H1 (cell line): Measurements from ENCODE around the gene GABRG3. TPM values are rescaled to one million over a fixed set of nuclear protein-coding genes. Genes with fewer than 3 reads are reported as not detected.

ENCODE experiments used
- EZH2 ChIP-seq: fragments of 200-600 bp; sonication (generic); IDR thresholded peaks from 2 replicates; pipeline ENCODE4 v1.7.1; 2012; ENCODE audit warnings: low read depth, mild to moderate bottlenecking, moderate library complexity, low read length, inconsistent platforms; ENCODE audit not compliant: severe bottlenecking
- polyA plus RNA-seq, 7 experiments: library from polyadenylated mRNA; depleted of rRNA in 3 of 7; stranded (reverse) in 5 of 7; unstranded in 2 of 7; fragments of >200 nt in 5 of 7; fragments of 200-250 nt in 2 of 7; gene quantifications; 1 replicate in 5 of 7; 2 replicates in 1 of 7; 4 replicates in 1 of 7; pipeline versions ENCODE4 v1.2.1 to v1.2.3, GENCODE V29; 2011 to 2013; ENCODE audit warnings: missing spikeins in 2 of 7, mixed read lengths in 2 of 7
- total RNA-seq: library from RNA; stranded (reverse); fragmentation: NEBNext Ultra II Directional; extraction: Animal tissue kit (Norgen Biotek cat#: 25700); gene quantifications from 2 replicates; pipeline ENCODE4 v1.2.1, GENCODE V29; 2021
- TF ChIP-seq, protein P1 (sequence below): IDR thresholded peaks from 2 replicates; pipeline ENCODE4 v1.6.1; 2012; ENCODE audit warnings: inconsistent platforms

GABRG3 gene
- total and polyA plus RNA-seq, 2 of the 8 experiments (the other 6 are each of a cell fraction or from before 2014, with no cell fraction given) = 0.17 to 0.80 TPM

DNA sequence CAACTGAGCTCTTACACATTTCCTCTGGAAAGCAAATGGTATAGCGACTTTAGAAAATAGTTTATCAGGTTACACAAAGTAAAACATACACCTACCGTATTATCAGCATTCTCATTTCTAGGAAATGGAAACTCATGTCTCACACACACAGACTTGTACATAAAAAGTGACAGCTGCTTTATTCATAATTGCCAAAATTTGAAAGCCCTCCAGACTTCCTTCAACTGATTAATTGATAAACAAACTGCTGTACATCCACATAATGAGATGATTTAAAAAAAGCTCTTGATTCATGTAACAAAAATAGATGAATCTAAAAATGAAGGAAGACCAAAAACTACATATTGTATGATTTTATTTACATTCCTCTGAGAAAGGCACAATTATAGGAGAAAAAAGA, 425.5 kb downstream of the GABRG3 start (continued):
- TF ChIP-seq EZH2 = no peak
- TF ChIP-seq, protein P1, sequence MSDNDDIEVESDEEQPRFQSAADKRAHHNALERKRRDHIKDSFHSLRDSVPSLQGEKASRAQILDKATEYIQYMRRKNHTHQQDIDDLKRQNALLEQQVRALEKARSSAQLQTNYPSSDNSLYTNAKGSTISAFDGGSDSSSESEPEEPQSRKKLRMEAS = no peak
